CD14-positive monocyte (primary cell): ENCODE measurements around the gene ZG16B. TPM values are rescaled to one million over a fixed set of nuclear protein-coding genes. Genes with fewer than 3 reads are reported as not detected.

Experiments
- DNase-seq, 3 donors: peaks; one replicate each; pipeline ENCODE4 v3.0.0-alpha.2; 2011 to 2022
- H2AFZ ChIP-seq: 2 replicates; pipeline ENCODE4 v1.6.0; 2012; ENCODE audit warnings: mild to moderate bottlenecking, low read depth, low read length, inconsistent platforms; ENCODE audit not compliant: insufficient read depth, poor library complexity, severe bottlenecking
- H3K27ac ChIP-seq, 2 donors: 1 replicate in 1 of 2; 2 replicates in 1 of 2; pipeline ENCODE4 v1.5.1; 2012 to 2013; ENCODE audit warnings: low read length in 2 of 2, control low read depth in 1 of 2, inconsistent platforms in 1 of 2, low read depth in 1 of 2, mild to moderate bottlenecking in 1 of 2
- H3K27me3 ChIP-seq, 2 donors: one replicate each; pipeline versions ENCODE4 v1.6.0 to v1.6.1; 2011 to 2013; ENCODE audit warnings: low read length in 2 of 2; ENCODE audit not compliant: control insufficient read depth in 2 of 2, insufficient read depth in 2 of 2
- H3K36me3 ChIP-seq, 2 donors: replicated peaks in 1 of 2; 1 replicate in 1 of 2; 2 replicates in 1 of 2; pipeline versions ENCODE4 v1.5.1 to v1.6.1; 2012 to 2013; ENCODE audit warnings: low read length in 2 of 2, control low read depth in 1 of 2, inconsistent platforms in 1 of 2, mild to moderate bottlenecking in 1 of 2; ENCODE audit not compliant: insufficient read depth in 2 of 2, control insufficient read depth in 1 of 2
- H3K4me1 ChIP-seq, 2 donors: 1 replicate in 1 of 2; 2 replicates in 1 of 2; pipeline versions ENCODE4 v1.5.1 to v1.6.1; 2012 to 2013; ENCODE audit warnings: low read length in 2 of 2, control low read depth in 1 of 2, inconsistent platforms in 1 of 2, mild to moderate bottlenecking in 1 of 2, moderate library complexity in 1 of 2; ENCODE audit not compliant: insufficient read depth in 2 of 2, control insufficient read depth in 1 of 2
- H3K4me2 ChIP-seq: replicated peaks from 2 replicates; pipeline ENCODE3; 2012; ENCODE audit warnings: low read length, moderate library complexity, mild to moderate bottlenecking; ENCODE audit not compliant: poor library complexity, severe bottlenecking; ENCODE audit errors: extremely low read depth
- H3K4me3 ChIP-seq, 3 experiments: fragments of 200-600 bp in 1 of 3; sonication (generic) in 1 of 3; replicated peaks in 1 of 3; 1 replicate in 2 of 3; 2 replicates in 1 of 3; pipeline ENCODE4 v1.5.1; 2011 to 2013; ENCODE audit warnings: low read length in 3 of 3, mild to moderate bottlenecking in 3 of 3, control low read depth in 2 of 3, low read depth in 2 of 3, inconsistent platforms in 1 of 3, moderate library complexity in 1 of 3
- H3K79me2 ChIP-seq: 2 replicates; pipeline ENCODE4 v1.6.0; 2012; ENCODE audit warnings: mild to moderate bottlenecking, control low read depth, inconsistent platforms, low read length, moderate library complexity; ENCODE audit not compliant: insufficient read depth
- H3K9ac ChIP-seq: 2 replicates; pipeline ENCODE4 v1.6.0; 2017; ENCODE audit warnings: low read length, mild to moderate bottlenecking; ENCODE audit not compliant: insufficient read depth, poor library complexity, severe bottlenecking
- H3K9me3 ChIP-seq, 2 donors: replicated peaks in 1 of 2; 1 replicate in 1 of 2; 2 replicates in 1 of 2; pipeline versions ENCODE4 v1.5.1 to v1.6.1; 2012 to 2013; ENCODE audit warnings: low read length in 2 of 2, control low read depth in 1 of 2; ENCODE audit not compliant: control insufficient read depth in 1 of 2, insufficient read depth in 1 of 2
- H4K20me1 ChIP-seq: 2 replicates; pipeline ENCODE4 v1.6.0; 2012; ENCODE audit warnings: mild to moderate bottlenecking, low read length, control low read depth, moderate library complexity; ENCODE audit not compliant: insufficient read depth
- H3K27ac Mint-ChIP-seq, 7 donors: one replicate each; pipeline ENCODE4 v1.8.0; 2020; ENCODE audit warnings: mild to moderate bottlenecking in 7 of 7, mixed read lengths in 7 of 7, moderate library complexity in 6 of 7, inconsistent platforms in 2 of 7
- H3K27me3 Mint-ChIP-seq, 3 donors: one replicate each; pipeline ENCODE4 v1.8.0; 2021 to 2022; ENCODE audit warnings: low read depth in 3 of 3, mild to moderate bottlenecking in 3 of 3, mixed read lengths in 3 of 3, moderate library complexity in 3 of 3, inconsistent platforms in 1 of 3
- H3K36me3 Mint-ChIP-seq, 2 donors: one replicate each; pipeline ENCODE4 v1.8.0; 2020; ENCODE audit warnings: mixed read lengths in 2 of 2, inconsistent platforms in 1 of 2, mild to moderate bottlenecking in 1 of 2
- H3K4me1 Mint-ChIP-seq: one replicate; pipeline ENCODE4 v1.8.0; 2020; ENCODE audit warnings: mild to moderate bottlenecking, mixed read lengths
- H3K4me3 Mint-ChIP-seq, 2 donors: one replicate each; pipeline ENCODE4 v1.8.0; 2020; ENCODE audit warnings: mild to moderate bottlenecking in 2 of 2, mixed read lengths in 2 of 2, moderate library complexity in 1 of 2
- H3K9me3 Mint-ChIP-seq, 7 donors: one replicate each; pipeline ENCODE4 v1.8.0; 2020 to 2022; ENCODE audit warnings: mixed read lengths in 7 of 7, mild to moderate bottlenecking in 6 of 7, moderate library complexity in 6 of 7, inconsistent platforms in 2 of 7
- WGBS: methylation state at CpG from one replicate; pipeline ENCODE4 v1.1.5; 2013; ENCODE audit warnings: missing lambda C conversion rate; ENCODE audit not compliant: insufficient coverage; 5-methylcytosine and 5-hydroxymethylcytosine counted together
- intact Hi-C, 2 donors: fragments of 100-400 bp; cut with micrococcal nuclease; formaldehyde crosslinking; loops; one replicate each; pipeline versions ENCODE4 v1.15.0 to v1.15.1; 2023
- polyA plus RNA-seq, 3 donors: library from polyadenylated mRNA; depleted of rRNA in 1 of 3; unstranded in 2 of 3; stranded (reverse) in 1 of 3; fragments of 300-500 nt in 2 of 3; fragments of >200 nt in 1 of 3; fragmentation: Illumina TruSeq in 2 of 3; gene quantifications; 1 replicate in 2 of 3; 2 replicates in 1 of 3; pipeline ENCODE4 v1.2.3, GENCODE V29; 2012 to 2021
- TF ChIP-seq, protein P1 (sequence below): fragments of 200-600 bp; IDR thresholded peaks from one replicate; pipeline ENCODE4 v1.8.0; 2022; ENCODE audit warnings: antibody characterized with exemption, mild to moderate bottlenecking

The ZG16B gene
- polyA plus RNA-seq, 3 donors: 6.8 to 12.9 (median 11.0) TPM

DNA sequence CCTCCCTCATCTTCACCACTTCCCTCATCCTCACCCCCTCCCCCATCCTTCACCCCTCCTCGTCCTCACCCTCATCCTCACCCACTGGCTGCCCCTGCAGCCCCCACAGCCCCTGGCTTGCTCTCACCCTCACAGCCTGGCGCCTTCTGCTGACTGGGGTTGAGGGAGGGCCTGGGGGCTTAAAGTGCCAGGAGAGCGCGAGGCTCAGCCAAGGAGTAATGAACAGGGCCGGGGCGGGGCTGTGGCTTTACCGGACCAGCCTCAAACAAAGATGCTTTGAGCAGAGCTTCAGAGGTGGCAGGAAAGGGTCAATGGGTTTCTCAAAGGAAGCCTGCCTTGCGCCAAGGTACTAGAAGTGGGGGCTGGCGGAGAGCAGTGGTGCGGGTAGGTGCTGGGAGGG lies 42.7 kb upstream of the ZG16B start, which contains the start of gene PRSS33:
Gene PRSS33 (minus strand): TSS at position 155 of the 400 bp plus-strand sequence. CDS start 1,013 bp downstream, outside the sequence.
- H3K4me1 ChIP-seq: peaks cover 22 to 29% of the 10 kb centered on the region in 2 donors
- no peaks in the 10 kb centered on the region for H3K79me2 ChIP-seq
- Mint-ChIP-seq H3K9me3 (peaks cover 0 to 2% (median 0%) of the 10 kb centered on the region in 7 donors), H3K4me1 (peaks cover 31% of the 10 kb centered on the region), H3K36me3 (peaks cover 0 to 4% of the 10 kb centered on the region in 2 donors), H3K27ac (no peak within 1 kb of the TSS), H3K27me3 (peaks cover 33 to 61% (median 50%) of the 10 kb centered on the region in 3 donors), H3K4me3 (peak within 1 kb of the TSS in 1 of 2 donors; percentile 85)
- TF ChIP-seq, protein P1, sequence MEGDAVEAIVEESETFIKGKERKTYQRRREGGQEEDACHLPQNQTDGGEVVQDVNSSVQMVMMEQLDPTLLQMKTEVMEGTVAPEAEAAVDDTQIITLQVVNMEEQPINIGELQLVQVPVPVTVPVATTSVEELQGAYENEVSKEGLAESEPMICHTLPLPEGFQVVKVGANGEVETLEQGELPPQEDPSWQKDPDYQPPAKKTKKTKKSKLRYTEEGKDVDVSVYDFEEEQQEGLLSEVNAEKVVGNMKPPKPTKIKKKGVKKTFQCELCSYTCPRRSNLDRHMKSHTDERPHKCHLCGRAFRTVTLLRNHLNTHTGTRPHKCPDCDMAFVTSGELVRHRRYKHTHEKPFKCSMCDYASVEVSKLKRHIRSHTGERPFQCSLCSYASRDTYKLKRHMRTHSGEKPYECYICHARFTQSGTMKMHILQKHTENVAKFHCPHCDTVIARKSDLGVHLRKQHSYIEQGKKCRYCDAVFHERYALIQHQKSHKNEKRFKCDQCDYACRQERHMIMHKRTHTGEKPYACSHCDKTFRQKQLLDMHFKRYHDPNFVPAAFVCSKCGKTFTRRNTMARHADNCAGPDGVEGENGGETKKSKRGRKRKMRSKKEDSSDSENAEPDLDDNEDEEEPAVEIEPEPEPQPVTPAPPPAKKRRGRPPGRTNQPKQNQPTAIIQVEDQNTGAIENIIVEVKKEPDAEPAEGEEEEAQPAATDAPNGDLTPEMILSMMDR: no peak
- H3K4me2 ChIP-seq: no peak within 1 kb of the TSS
- no peaks in the 10 kb centered on the region for H4K20me1 ChIP-seq
- H3K27ac ChIP-seq: no peak within 1 kb of the TSS
- H2AFZ ChIP-seq: no peak within 1 kb of the TSS
- no peaks in the 10 kb centered on the region for H3K9me3 ChIP-seq
- no peak within 1 kb of the TSS for H3K4me3 ChIP-seq
- H3K36me3 ChIP-seq: no peaks in the 10 kb centered on the region
- H3K9ac ChIP-seq: no peak within 1 kb of the TSS
- peaks cover 6 to 43% of the 10 kb centered on the region in 2 donors for H3K27me3 ChIP-seq
- intact Hi-C loops: loop anchor here in 1 of 2 donors (5.0 kb wide), 1 partner anchor 35 kb away; no protein-coding TSS in a partner anchor
- DNase-seq: no peak
- 26% methylated on average over 3 of the region's 10 CpGs for WGBS

DNA sequence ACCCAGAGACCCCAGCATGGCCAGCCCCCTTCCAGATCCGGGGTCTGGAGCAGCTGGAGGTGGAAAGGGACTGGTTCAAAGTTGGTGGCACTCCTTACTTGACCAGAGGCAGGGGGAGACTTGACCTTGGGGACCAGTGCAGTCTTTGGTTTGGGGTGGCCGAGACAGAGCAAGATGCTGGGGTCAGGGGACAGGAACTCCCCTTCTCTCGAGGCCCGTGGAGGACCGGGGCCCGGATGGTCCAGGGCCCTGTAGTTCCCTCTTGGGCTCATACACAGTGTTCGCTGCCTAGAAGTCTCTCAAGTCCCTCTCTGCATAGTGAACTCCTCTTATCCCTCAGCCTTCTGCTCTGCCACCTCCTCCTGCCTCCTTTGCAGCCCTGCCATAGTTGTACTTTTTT lies 42.1 kb upstream of the ZG16B start:
- Histone ChIP-seq H2AFZ (no peak overlapping the region), H4K20me1 (no peaks in the 10 kb centered on the region), H3K27me3 (peaks cover 6 to 43% of the 10 kb centered on the region in 2 donors), H3K36me3 (no peaks in the 10 kb centered on the region), H3K9me3 (no peaks in the 10 kb centered on the region), H3K79me2 (no peaks in the 10 kb centered on the region), H3K4me2 (no peak overlapping the region), H3K4me3 (no peak overlapping the region), H3K9ac (no peak overlapping the region), H3K27ac (no peak overlapping the region), H3K4me1 (peaks cover 28 to 35% of the 10 kb centered on the region in 2 donors)
- peak overlapping the region in 1 of 2 donors; percentile 78 for H3K4me3 Mint-ChIP-seq
- H3K27me3 Mint-ChIP-seq: peaks cover 33 to 60% (median 49%) of the 10 kb centered on the region in 3 donors
- H3K9me3 Mint-ChIP-seq: peaks cover 0 to 2% (median 0%) of the 10 kb centered on the region in 7 donors
- intact Hi-C loops: loop anchor here in 1 of 2 donors (5.0 kb wide), 1 partner anchor 34 kb away; no protein-coding TSS in a partner anchor
- peaks cover 0 to 4% of the 10 kb centered on the region in 2 donors for H3K36me3 Mint-ChIP-seq
- H3K4me1 Mint-ChIP-seq: peaks cover 36% of the 10 kb centered on the region
- no peak for DNase-seq
- TF ChIP-seq, protein P1: no peak
- no peak overlapping the region for H3K27ac Mint-ChIP-seq
- 51% methylated on average over 7 of the region's 7 CpGs for WGBS
